22Rv1 (cell line): ENCODE data around the gene MCOLN3.

Source experiments
- CTCF ChIP-seq: fragments of 450-650 bp; IDR thresholded peaks from 2 replicates; pipeline ENCODE4 v1.5.1; 2017; ENCODE audit warnings: mild to moderate bottlenecking
- ZFX ChIP-seq: fragments of 450-650 bp; IDR thresholded peaks from 2 replicates; pipeline ENCODE4 v1.6.1; 2017; ENCODE audit warnings: antibody characterized with exemption, borderline replicate concordance

GRCh38 chr1:85033221-85033620, 15.1 kb downstream of the MCOLN3 start:
- TF ChIP-seq CTCF (no peak), ZFX (no peak)
